ENCODE results near the gene KRT75.

Gene KRT75

GRCh38 chr12:52434081-52434733 is at the start of gene KRT75:
TSS of gene KRT75 (minus strand) at chr12:52434371. CDS start at chr12:52434304, 67 bp downstream.
- in situ Hi-C loops (cut with HindIII; ENCODE audit: low sequenced_read_pairs), result no loop called here
- no peak for TF ChIP-seq CTCF (IDR thresholded peaks at IDR 0.05; ENCODE audit: low read depth, low read length, missing control alignments)

GRCh38 chr12:52480073-52480472 is 45.9 kb upstream of the KRT75 start:
- TF ChIP-seq CTCF (IDR thresholded peaks at IDR 0.05; ENCODE audit: low read depth, low read length, missing control alignments), result no peak
- DNase-seq (ENCODE audit: low read depth), result no peak
- H3K4me3 ChIP-seq (ENCODE audit: low read depth, low read length), result no peak overlapping the region
- in situ Hi-C loops (cut with HindIII; ENCODE audit: low sequenced_read_pairs), result no loop called here

More at GRCh38 chr12:52434081-52434733, at the start of gene KRT75:
- DNase-seq (ENCODE audit: low read depth), result no peak
- H3K4me3 ChIP-seq (ENCODE audit: low read depth, low read length), result no peak within 1 kb of the TSS

- in situ Hi-C loops (cut with HindIII; ENCODE audit: low sequenced_read_pairs), result no loop called here
- no peak overlapping the region for H3K4me3 ChIP-seq (ENCODE audit: low read depth, low read length)
- no peak for TF ChIP-seq CTCF (IDR thresholded peaks at IDR 0.05; ENCODE audit: low read depth, low read length, missing control alignments)
Measured at GRCh38 chr12:52477651-52478050, 43.5 kb upstream of the KRT75 start.

GRCh38 chr12:52474212-52474611 is 40.0 kb upstream of the KRT75 start:
- no peak for TF ChIP-seq CTCF (IDR thresholded peaks at IDR 0.05; ENCODE audit: low read depth, low read length, missing control alignments)
- no peak overlapping the region for H3K4me3 ChIP-seq (ENCODE audit: low read depth, low read length)
- no peak for DNase-seq (ENCODE audit: low read depth)
- in situ Hi-C loops (cut with HindIII; ENCODE audit: low sequenced_read_pairs), result no loop called here

More at GRCh38 chr12:52477651-52478050, 43.5 kb upstream of the KRT75 start:
- no peak for DNase-seq (ENCODE audit: low read depth)

- DNase-seq (ENCODE audit: low read depth), result no peak
- no peak for TF ChIP-seq CTCF (IDR thresholded peaks at IDR 0.05; ENCODE audit: low read depth, low read length, missing control alignments)
- in situ Hi-C loops (cut with HindIII; ENCODE audit: low sequenced_read_pairs), result no loop called here
- H3K4me3 ChIP-seq (ENCODE audit: low read depth, low read length), result no peak within 1 kb of the TSS
Measured at GRCh38 chr12:52473768-52474167, 39.6 kb upstream of the KRT75 start, which contains the start of gene KRT6C. TSS of gene KRT6C (minus strand) at chr12:52473805. CDS start at chr12:52473737, 68 bp downstream.

- in situ Hi-C loops (cut with HindIII; ENCODE audit: low sequenced_read_pairs), result no loop called here
- no peak for TF ChIP-seq CTCF (IDR thresholded peaks at IDR 0.05; ENCODE audit: low read depth, low read length, missing control alignments)
- no peak overlapping the region for H3K4me3 ChIP-seq (ENCODE audit: low read depth, low read length)
- DNase-seq (ENCODE audit: low read depth), result no peak
Measured at GRCh38 chr12:52469853-52470252, 35.7 kb upstream of the KRT75 start.
